Measurements from ENCODE around the gene NCAPH2. TPM values are rescaled to one million over a fixed set of nuclear protein-coding genes. Genes with fewer than 3 reads are reported as not detected.
A peak's percentile ranks its signal among the peaks of the same experiment; 100 is the strongest.

NCAPH2 gene
- total and polyA plus RNA-seq, 2 of the 13 experiments (the other 11 are each of a cell fraction or from before 2014, with no cell fraction given), result 28.1 to 64.4 TPM

GRCh38 chr22:50461536-50461935, 46.5 kb upstream of the NCAPH2 start (continued):
- TF ChIP-seq GATAD2A (CRISPR knock-in tag; IDR thresholded peaks at IDR 0.05), result no peak
- no peak for TF ChIP-seq RFX3 (CRISPR knock-in tag; IDR thresholded peaks at IDR 0.05)
- no peak for TF ChIP-seq RXRA (CRISPR knock-in tag; IDR thresholded peaks at IDR 0.05)
- TF ChIP-seq FOXP4 (CRISPR knock-in tag; IDR thresholded peaks at IDR 0.05), result no peak
- TF ChIP-seq IKZF4 (CRISPR knock-in tag; IDR thresholded peaks at IDR 0.05; ENCODE audit: borderline replicate concordance, low read depth, not compliant biosample characterization), result no peak

- no TSS peak for BruUV-seq (replicated peaks)
- intact Hi-C loops (cut with micrococcal nuclease; ENCODE audit: unreplicated experiment), result no loop called here
- POLR2A ChIA-PET, result no interaction called here
These were observed 46.0 kb upstream of the NCAPH2 start for GRCh38 chr22:50461979-50462540.

More at GRCh38 chr22:50461979-50462540, 46.0 kb upstream of the NCAPH2 start:
- Histone ChIP-seq H4K20me1 (ENCODE audit: insufficient read depth, low read length) (no peaks in the 10 kb centered on the region), H3K9me3 (ENCODE audit: low read length) (no peaks in the 10 kb centered on the region), H3K27me3 (ENCODE audit: control insufficient read depth in 1 of 2, insufficient read depth in 2 of 2, low read length in 2 of 2) (no peaks in the 10 kb centered on the region), H3K36me3 (replicated peaks in 1 of 2; ENCODE audit: control insufficient read depth in 1 of 2, insufficient read depth in 2 of 2, low read length in 2 of 2) (peaks cover 37 to 73% of the 10 kb centered on the region in 2 experiments; a peak in 4 of 5 replicates), H3K27ac (ENCODE audit: extremely low read length, insufficient read depth, low read length) (no peak overlapping the region), H3K9ac (ENCODE audit: insufficient read depth, low read depth, low read length) (no peak overlapping the region), H3K4me2 (ENCODE audit: low read depth, low read length) (no peak overlapping the region), H2AFZ (ENCODE audit: low read length) (no peak overlapping the region), H3K79me2 (ENCODE audit: insufficient read depth, low read length) (no peaks in the 10 kb centered on the region), H3K4me3 (replicated peaks in 1 of 3; ENCODE audit: insufficient read depth in 1 of 3, low read depth in 2 of 3, low read length in 3 of 3) (no peak overlapping the region), H3K4me1 (ENCODE audit: insufficient read depth, low read length) (no peaks in the 10 kb centered on the region)
- in situ Hi-C loops (cut with HindIII; ENCODE audit: extremely low pct_ligation_motif_present, low pct_unique_long_range_greater_than_20kb), result no loop called here
- ATAC-seq, result no peak
- TF ChIP-seq NAIF1 (CRISPR knock-in tag; IDR thresholded peaks at IDR 0.05; ENCODE audit: borderline replicate concordance) (no peak), AGO2 (optimal IDR thresholded peaks at IDR 0.05; ENCODE audit: low read depth, low read length) (peak; percentile 21)
- CTCF ChIA-PET (ENCODE audit: low intra/inter-chr PET ratio, low total read pairs), result no interaction called here
- WGBS (ENCODE audit: low lambda C conversion rate), result 95% methylated on average over 10 of the region's 30 CpGs
- FAIRE-seq, result no peak
- no peak for DNase-seq (ENCODE audit: low spot score)

All from HepG2 (cell line).